ENCODE data around the gene APOL2. TPM values are rescaled to one million over a fixed set of nuclear protein-coding genes. Genes with fewer than 3 reads are reported as not detected.

APOL2 gene
- total RNA-seq, 1 experiment from 2014 or later, result 9.9 TPM

GRCh38 chr22:36288571-36289405 is 49.5 kb upstream of the APOL2 start (continued):
- no peak for TF ChIP-seq TCF7L2 (IDR thresholded peaks at IDR 0.05; ENCODE audit: borderline replicate concordance, extremely low read depth, insufficient read depth, insufficient read length)

- ChIA-PET POLR2A (no interaction called here), RAD21 (ENCODE audit: low non-redundant PET in 1 of 2, low total read pairs in 2 of 2, uncharacterized antibody in 2 of 2, unreplicated experiment in 2 of 2) (no interaction called here), CTCF (interaction anchor here (1.6 kb wide), 1 partner anchor 9 kb away, joined by 4 read pairs; no protein-coding TSS in a partner anchor)
- Histone ChIP-seq H3K27me3 (ENCODE audit: insufficient read depth, low read length) (no peaks in the 10 kb centered on the region), H3K27ac (ENCODE audit: low read depth, low read length) (no peak overlapping the region), H3K36me3 (ENCODE audit: control insufficient read depth in 1 of 2, insufficient read depth in 2 of 2, low read length in 2 of 2) (peaks cover 52 to 65% of the 10 kb centered on the region in 2 experiments), H3K4me2 (ENCODE audit: low read length) (no peak overlapping the region), H3K9ac (ENCODE audit: low read length) (no peak overlapping the region), H3K4me3 (replicated peaks in 1 of 2; ENCODE audit: low read depth in 1 of 2, low read length in 2 of 2) (no peak overlapping the region), H2AFZ (ENCODE audit: low read depth, low read length, poor library complexity, severe bottlenecking) (no peak overlapping the region), H3K79me2 (ENCODE audit: insufficient read depth, low read length) (no peaks in the 10 kb centered on the region), H3K4me1 (ENCODE audit: control insufficient read depth in 1 of 2, insufficient read depth in 2 of 2, low read length in 2 of 2) (no peaks in the 10 kb centered on the region), H4K20me1 (ENCODE audit: insufficient read depth) (no peaks in the 10 kb centered on the region), H3K9me3 (ENCODE audit: control insufficient read depth in 1 of 2, insufficient read depth in 1 of 2, low read depth in 1 of 2, low read length in 2 of 2) (no peaks in the 10 kb centered on the region), H3K9me2 (ENCODE audit: insufficient read depth) (no peaks in the 10 kb centered on the region)
- intact Hi-C loops (cut with micrococcal nuclease), result no loop called here
- DNase-seq (ENCODE audit: low read depth, low spot score), result no peak
- no peak for TF ChIP-seq EZH2 (IDR thresholded peaks at IDR 0.05)
- TF ChIP-seq ATF3 (IDR thresholded peaks at IDR 0.05), result no peak
- TF ChIP-seq ZFX (IDR thresholded peaks at IDR 0.05), result no peak
- TF ChIP-seq JUND (IDR thresholded peaks at IDR 0.05), result no peak
- no peak for TF ChIP-seq ZBTB33 (IDR thresholded peaks at IDR 0.05; ENCODE audit: extremely low read depth, insufficient replicate concordance, low read length)
- TF ChIP-seq FOSL1 (IDR thresholded peaks at IDR 0.05; ENCODE audit: low read depth), result no peak
- TF ChIP-seq CEBPB (IDR thresholded peaks at IDR 0.05; ENCODE audit: low read depth), result no peak
- TF ChIP-seq ELF1 (IDR thresholded peaks at IDR 0.05; ENCODE audit: borderline replicate concordance, low read depth), result no peak
- TF ChIP-seq SIN3A (IDR thresholded peaks at IDR 0.05; ENCODE audit: low read depth), result no peak
- no peak for TF ChIP-seq ZNF274 (IDR thresholded peaks at IDR 0.05; ENCODE audit: low read depth, low read length)
- no TSS peak for BruUV-seq (replicated peaks)
- ATAC-seq, result no peak
Measured at GRCh38 chr22:36287881-36288515, 48.7 kb upstream of the APOL2 start.

All from HCT116 (cell line).